ENCODE data around the gene RTBDN.

DNA sequence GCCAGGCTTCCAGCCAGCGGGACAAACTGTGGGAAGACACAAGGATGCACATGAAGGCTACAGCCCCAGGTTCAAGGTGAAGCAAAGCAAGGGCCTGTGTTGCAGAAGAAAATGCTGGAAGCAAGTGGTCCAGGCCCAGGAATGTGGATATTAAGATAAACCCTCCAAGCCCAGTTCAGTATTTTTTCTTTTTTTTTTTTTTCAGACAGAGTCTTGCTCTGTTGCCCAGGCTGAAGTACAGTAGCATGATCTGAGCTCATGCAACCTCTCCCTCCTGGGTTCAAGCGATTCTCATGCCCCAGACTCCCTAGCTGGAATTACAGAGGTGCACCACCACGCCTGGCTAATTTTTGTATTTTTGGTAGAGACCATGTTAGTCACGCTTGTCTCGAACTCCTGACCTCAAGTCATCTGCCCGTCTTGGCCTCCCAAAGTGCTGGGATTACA, 37.2 kb downstream of the RTBDN start:
- TF ChIP-seq POLR2A (IDR thresholded peaks at IDR 0.05; ENCODE audit: low read length) (no peak), GATA1 (IDR thresholded peaks at IDR 0.05; ENCODE audit: low read depth, low read length) (no peak)

Data from erythroblast (primary cell).